NCI-H128 (cell line): ENCODE data around the gene DIP2A.
"Not testable (repeated sequence)": the region's sequence is repeated elsewhere in the genome, so short reads cannot be mapped to it uniquely, and the experiment has no call there.

Experiments
- DNase-seq: peaks from one replicate; lab custom pipeline; 2025; ENCODE audit not compliant: unreplicated experiment; lab: John Stamatoyannopoulos, UW

Gene DIP2A

DNA sequence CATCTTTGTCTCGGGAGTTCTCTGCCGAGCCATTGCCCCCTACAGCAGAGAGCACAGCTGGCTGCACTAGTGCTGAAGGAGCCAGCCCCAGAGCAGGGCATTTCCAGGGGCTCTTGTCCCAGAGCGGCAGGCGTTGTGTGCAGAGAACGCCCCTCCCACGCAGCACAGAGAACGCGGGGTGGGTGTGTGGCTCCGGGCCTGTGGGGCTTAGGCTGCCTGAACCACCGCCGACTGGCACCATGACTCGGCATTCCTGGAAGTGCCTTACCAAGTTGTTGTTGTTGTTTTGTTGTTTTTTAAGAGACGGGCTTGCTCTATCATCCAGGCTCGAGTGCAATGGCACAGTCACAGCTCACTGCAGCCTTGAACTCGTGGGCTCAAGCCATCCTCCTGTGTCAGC lies 15.8 kb upstream of the DIP2A start:
- no peak for DNase-seq

DNA sequence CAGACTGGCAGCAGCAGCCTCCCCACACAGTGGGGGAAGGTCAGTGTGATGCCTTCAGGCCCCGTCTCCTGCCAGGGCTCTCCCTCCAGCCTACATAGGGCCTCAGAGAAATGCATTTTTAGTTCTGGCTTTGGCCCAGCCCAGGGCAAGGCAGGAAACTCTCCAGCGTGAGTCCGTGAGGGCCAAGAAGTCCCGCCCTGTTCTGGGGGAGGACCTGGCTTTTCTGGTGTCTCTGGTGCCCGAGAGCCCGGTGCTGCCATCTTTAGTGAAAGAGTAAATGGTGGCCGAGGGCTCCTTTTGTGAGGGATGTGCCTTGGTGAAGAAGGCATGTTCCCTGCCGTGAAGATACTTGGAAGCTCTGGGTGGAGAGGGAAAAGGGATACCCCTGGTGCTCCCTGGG lies 14.8 kb upstream of the DIP2A start:
- no peak for DNase-seq

DNA sequence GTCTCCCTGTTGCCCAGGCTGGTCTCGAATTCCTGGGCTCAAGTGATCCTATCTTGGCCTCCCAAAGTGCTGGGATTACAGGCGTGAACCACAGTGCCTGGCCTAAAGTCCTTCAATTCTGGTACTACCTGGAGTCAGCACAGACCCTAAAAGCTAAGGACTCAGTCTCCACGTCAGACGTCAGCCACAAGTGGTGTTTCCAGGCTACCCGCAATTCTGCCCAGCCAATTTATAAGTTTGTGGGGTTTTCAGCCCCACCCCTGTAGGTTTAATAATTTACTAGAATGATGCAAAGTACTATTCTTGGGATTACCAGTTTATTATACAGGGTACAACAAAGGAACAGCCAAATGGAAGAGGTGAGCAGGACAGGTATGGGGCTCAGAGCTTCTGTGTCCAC lies 10.6 kb upstream of the DIP2A start:
- DNase-seq, result no peak

DNA sequence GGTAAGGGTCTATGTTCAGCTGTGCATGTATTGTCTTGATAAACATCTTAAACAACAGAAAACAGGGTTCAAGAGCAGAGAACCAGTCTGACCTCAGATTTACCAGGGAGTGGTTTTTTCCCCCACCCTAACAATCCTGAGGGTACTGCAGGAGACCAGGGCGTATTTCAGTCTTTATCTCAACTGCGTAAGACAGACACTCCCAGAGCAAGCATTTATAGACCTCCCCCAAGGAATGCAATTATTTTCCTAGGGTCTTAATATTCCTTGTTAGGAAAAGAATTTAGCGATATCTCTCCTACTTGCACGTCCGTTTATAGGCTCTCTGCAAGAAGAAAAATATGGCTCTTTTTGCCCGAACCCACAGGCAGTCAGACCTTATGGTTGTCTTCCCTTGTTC lies 9.8 kb upstream of the DIP2A start:
- not testable (repeated sequence) for DNase-seq

DNA sequence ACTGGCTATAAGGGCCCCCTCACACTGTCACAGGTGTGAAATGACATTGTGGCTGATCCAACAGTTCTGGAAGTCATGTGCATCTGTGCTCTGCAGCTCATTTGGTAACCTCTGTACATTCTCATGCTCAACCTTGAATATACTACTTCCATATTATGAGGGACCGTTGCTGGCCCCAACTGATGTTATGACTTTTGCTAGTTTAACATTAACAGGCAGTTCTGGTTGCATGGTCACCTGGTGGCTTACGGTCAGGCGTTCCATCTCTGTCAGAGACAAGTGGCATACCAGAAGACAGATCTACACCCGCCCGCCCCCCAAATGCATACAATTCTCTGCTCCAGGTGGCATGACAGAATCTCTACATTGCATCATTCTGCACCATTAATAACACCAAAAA lies 6.0 kb upstream of the DIP2A start:
- no peak for DNase-seq

DNA sequence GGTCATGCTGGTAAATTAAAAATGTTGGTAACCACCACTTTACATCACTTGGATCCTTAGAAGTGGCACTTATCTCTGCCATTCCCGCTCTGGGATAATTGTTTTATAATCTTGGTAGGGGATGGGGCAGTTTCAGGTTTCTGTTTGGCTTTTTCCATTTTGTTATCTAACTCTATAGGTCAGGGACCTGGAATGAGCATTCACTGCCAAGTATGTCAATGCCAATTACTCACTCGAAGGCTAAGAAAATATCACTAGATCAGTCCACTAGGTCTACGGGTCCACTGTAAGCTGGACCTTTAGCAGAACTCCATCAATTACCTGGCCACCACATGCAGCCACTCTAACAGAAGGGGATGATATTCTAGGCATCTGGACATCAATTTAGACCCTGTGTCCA lies 4.5 kb upstream of the DIP2A start:
- DNase-seq, result no peak

DNA sequence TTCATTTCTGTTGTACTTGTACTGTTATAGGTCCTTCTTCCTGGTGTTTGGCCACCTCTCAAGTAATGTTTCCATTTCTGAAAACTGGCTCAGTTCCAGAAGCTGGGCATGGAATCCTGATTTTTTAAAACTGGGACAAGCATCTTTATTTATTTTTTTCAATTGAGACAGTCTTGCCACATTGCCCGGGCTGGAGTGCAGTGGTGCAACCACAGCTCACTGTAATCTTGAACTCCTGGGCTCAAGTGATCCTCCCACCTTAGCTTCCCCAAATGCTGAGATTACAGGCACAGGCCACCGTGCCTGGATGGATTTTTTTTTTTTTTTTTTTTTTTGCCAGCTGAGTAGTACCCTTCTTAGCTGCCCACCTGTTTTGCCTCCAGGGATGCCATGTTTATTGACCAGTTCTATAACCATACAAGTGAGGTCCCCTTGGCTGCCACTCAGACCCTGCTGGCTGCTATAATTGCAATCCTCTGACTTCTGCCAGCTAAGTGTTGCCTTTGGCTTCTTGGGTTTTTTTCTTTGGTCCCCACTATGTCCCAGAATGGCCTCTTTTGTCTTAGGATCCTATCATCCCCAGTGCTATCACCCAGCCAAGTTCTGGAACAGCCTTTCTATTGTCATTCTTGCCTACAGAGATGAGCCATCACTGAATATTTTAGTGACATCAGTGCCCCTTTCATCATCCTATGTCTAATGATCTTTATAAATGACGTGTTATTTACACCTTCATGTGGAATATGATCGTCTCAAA lies 3.9 kb upstream of the DIP2A start:
- no peak for DNase-seq

DNA sequence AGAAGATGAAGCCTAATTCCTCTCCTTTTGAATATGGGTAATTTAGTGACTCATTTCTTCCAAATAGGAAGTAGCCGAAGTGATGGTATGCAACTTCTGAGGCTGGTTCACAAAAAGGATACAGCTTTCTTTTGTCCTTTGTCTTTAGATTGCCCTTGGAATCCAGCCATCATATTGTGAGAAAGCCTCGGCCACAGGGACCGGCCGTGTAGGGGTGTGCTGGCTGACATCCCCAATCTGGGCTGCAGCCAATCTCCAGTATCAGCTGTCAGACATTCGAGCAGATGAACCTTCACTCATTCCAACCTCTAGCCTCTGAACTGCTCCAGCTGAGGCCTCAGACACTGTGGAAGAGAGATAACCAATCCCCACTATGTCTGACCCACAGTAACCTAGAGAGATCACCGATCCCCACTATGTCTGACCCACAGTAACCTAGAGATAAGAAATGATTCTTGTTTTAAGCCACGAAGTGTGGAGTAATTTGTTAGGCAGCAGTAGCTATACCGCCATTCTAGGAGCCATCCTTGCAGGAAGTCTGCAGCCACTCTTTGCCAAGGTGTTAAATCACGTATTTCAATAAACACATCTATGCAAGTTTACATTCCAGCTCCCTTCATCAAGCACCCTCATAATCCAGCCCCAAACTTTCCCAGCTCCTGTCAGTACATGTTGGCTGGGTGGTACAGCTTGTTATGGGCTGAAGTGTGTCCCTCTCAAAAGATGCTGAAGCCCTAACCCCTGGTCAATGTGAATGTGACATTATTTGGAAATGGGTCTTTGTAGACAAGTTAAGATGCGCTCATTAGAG lies 2.9 kb upstream of the DIP2A start:
- DNase-seq, result no peak

DNA sequence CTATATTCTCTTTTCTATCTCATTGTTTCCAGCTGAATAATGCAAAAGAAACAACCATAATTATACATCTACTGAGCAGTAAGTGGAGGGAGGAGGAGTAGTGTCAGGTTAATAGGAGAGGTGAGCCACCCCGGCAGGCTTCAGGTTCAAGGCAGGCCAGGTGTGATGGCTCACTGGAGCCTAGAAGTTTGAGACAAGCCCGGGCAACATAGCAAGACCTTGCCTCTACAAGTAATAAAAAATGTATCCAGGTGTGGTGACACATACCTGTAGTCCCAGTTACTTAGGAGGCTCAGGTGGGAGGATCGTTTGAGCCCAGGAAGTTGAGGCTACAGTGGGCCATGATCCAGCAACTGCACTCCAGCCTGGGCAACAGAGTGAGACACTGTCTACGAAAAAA lies 1.9 kb upstream of the DIP2A start:
- DNase-seq, result no peak

DNA sequence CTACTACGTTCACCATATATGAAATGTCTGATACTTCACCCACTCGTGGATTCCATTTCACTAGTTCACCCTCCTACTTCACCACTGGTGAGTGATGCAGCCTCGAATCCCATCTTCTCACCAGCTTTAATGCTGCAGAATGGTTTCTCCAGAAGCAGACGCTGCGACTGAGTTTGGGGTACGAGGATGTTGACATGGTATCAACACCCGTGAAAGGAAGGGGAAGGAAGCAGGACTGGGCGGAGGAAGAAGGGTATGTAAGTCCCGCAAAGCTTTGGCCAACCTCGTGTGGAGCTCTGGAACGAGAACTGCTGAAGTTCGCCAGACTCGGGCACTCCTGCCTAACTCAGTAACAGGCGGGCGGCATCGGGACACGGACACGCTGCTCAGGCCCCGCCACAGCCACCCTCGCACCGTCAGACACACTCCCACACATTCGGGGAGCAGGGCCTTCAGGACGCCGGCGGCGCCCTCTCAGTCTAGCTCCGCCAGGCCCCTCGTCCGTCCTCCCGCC lies 833 bp upstream of the DIP2A start:
- no peak for DNase-seq

DNA sequence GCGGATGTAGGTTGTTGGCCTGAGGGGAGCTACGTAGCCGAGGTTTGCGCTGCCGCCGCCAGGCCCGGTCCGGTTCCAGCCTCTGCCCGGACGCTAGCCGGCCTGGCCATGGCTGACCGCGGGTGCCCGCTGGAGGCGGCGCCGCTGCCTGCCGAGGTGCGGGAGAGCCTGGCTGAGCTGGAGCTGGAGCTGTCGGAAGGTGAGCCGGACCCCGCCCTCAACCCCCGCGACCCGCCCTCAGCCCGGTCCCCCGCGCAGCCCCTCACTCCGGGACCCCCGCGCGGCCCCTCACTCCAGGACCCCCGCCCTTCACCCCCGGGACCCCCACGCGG lies 299 bp downstream of the DIP2A start:
- no peak for DNase-seq

DNA sequence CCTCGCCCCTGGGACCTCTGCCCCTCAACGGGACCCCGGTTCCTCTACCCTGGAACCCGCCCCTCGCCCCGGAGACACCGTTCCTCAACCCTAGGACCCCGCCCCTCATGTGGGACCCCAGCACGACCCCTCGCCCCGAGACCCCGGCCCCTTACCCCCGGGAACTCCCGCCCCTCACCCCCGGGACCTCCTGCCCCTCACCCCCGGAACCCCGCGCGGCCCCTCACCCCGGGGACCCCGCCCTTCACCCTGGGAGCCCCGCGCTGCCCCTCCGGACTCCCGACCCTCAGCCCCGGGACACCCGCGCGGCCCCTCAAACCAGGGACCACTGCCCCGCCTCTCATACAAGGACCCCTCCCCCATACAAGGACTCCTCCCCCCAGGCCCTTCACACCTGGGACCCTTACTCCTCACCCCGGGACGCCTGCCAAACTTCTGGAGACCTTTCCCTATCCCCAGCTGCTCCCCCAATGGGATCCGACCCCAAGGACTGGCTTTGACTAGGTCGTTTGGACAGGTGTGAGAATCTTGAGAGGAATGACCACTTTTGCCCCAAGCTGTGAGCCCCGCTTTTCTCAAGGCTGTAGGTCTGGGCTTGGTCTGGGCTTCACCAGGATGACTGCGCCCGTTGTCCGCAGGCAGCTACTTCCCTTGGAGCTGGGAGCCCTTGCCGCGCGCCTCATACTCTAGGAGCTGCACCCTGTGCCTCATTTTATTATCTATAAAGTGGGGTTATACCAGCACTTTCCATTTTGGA lies 843 bp downstream of the DIP2A start:
- DNase-seq, result no peak

DNA sequence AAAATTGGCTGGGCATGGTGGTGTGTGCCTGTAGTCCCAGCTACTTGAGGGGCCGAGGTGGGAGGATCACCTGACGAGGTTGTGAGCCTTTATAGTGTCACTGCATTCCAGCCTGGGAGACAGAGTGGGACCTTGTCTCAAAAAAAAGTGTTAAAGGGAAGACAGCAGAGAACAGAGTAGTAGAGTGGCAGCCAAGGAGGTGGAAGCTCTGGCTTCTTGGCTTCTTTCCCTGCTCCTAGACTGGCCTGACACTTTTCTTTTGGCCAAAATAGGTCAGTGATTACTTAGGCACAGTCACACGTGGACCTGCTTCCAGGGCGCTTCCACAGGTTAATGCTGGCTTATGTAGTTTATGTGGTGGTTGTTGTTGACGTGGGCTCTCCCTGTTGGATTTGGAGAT lies 3.2 kb downstream of the DIP2A start:
- DNase-seq, result no peak

DNA sequence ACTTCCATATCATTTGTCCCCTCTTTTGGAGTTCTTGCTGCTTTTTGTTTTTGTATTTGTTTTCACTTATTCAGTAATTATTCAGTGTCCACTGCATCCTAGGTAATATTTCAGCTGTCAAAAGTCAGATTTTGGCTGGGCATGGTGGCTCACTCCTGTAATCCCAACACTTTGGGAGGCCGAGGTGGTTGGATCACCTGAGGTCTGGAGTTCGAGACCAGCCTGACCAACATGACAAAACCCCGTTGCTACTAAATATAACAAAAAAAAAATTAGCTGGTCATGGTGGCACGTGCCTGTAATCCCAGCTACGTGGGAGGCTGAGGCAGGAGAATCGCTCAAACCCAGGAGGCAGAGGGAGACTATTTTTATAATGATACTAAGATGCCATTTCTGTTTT lies 6.5 kb downstream of the DIP2A start:
- not testable (repeated sequence) for DNase-seq

DNA sequence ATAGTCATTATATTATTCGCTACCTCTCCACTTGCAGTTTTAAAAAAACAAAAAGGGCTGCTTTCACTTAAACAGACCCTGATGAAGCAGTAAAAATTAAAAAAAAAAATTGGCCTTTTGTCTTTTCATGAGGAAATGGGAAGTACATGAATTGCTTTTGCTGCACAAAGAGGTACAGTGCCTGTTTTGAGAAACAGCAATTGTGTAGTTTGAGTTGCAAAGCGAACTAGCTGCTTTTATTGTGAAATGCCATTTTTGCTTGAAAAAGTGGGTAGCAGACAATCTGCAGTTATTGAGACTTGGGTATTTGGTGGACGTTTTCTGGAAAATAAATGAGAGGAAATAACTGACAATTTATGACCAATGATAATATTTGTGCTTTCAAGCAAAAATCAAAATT lies 7.0 kb downstream of the DIP2A start:
- no peak for DNase-seq

DNA sequence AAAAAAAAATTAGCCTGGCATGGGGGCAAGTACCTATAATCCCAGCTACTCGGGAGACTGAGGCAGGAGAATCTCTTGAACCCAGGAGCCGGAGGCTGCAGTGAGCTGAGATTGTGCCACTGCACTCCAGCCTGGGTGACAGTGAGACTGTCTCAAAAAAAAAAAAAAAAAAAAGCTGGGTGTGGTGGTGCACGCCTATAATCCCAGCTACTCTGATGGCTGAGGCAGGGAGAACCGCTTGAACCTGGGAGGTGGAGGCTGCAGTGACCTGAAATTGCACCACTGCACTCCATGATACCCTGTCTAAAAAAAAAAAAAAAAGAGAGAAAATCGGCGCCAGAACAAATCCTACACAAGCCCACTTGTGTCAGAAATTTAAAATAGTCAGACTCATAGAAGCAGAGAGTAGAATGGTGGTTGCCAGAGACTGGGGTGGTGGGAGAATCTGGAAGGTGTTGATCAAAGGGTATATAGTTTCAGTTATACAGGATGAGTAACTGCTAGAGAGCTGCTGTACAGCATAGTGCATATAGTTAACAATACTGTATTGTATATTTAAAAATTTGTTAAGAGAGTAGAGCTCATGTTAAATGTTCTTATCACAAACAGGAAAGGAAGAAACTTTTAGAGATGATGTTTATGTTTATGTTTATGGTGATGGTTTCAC lies 9.6 kb downstream of the DIP2A start:
- no peak for DNase-seq

DNA sequence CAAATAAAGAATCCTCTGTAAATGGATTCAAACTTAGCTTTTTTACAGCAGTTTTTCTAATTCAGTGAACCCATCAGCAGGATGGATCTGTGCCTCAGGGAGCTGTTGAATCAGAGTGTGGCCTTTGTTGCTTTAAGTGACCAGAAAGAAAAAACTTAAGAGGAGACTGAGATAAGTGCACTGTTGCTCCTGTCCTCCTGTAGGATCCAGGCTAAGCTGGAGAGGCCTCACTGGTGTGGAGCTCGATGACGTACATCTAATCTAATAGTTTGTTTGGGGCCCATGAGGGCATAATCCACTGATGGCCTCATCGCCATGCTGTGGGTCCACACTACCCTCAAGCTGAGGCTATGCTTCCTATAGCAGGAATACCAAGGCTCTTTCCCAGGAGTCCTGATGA lies 10.6 kb downstream of the DIP2A start:
- DNase-seq, result no peak

DNA sequence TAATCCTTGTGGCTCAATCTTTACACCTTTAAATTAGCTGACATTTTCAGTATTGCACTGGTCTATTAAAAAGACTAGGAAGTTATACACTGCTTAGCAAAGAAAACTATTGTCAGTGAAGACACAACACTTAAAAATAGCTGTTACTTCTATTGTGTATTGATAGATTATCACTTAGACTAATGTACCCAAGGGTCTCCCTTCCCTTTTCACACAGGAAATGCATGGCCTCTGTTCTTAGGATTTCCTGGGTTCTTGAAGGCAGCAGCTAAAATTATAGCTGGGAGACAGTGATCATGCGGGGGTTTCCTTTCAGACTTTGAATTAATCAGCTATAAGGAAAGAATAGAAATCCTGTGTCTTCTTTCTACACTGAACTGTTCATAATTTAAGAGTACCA lies 12.8 kb downstream of the DIP2A start:
- no peak for DNase-seq

DNA sequence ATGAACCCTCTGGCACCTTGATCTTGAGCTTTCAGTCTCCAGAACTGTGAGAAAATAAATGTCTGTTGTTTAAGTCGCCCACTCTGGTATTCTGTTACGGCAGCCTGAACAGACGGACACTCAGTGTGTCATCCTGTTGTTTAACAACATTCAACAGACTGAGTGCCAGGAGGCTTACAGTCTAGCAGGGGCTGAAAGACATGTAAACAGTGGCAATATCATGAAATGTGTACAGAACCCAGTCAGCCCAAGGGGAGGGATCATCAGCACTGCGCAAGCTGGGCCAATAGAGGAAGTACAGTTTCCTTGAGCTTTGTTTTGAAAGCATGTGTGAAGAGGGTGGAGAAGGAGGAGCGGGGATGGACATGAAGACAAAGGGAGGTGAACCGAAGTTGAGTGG lies 13.6 kb downstream of the DIP2A start:
- no peak for DNase-seq

DNA sequence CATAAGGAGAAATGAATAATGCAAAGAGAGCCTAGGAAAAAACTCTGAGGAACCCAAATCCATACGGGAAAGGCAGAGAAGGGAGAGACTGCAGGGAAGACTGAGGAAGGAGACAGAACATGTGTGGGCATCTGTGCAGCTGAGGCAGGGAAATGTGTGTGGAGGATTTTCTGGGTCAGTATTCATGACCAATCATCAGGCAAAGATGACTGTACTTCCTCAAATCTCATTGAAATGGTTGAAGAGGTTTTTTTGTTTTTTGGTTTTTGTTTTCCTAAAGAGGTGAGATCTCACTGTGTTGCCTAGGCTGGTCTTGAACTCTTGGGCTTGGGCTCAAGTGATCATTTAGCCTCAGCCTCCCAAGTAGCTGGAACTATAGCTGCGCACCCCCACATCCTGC lies 15.7 kb downstream of the DIP2A start:
- DNase-seq, result no peak

DNA sequence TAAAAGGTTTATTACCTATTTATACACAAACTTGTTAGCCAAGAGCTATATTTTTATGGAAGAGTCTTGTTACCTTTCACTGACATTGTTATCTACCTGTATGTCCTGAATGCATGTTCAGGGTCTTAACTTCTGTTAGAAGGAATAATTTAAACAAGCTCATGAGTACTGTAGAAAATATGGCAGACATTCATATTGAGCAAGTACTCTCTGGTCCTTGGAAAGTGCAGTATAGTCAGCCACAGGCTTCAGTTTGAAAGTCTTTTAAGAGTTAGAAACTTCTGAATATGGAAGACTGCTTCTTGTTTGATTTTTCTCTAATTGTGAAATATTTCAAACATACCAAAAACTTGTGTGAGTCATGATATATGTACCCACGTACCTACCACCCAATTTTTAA lies 16.6 kb downstream of the DIP2A start:
- no peak for DNase-seq
